PC-3 (cell line): ENCODE results near the gene SLC30A7. TPM values are rescaled to one million over a fixed set of nuclear protein-coding genes. Genes with fewer than 3 reads are reported as not detected.

Experiments
- ATAC-seq: fragments of 200-7000 bp; cut with Tn5 transposase; 2 replicates; pipeline ENCODE4 v1.9.1; 2020; ENCODE audit warnings: mild to moderate bottlenecking, moderate library complexity
- BruUV-seq: library from RNA; stranded (reverse); fragments of 400-500 nt; replicated peaks from 2 replicates; lab custom pipeline; 2021; lab: Mats Ljungman, UMichigan
- CTCF ChIA-PET: fragments of 300-600 bp; sonication (Branson Sonifier 250); formaldehyde crosslinking; loops from one replicate; lab custom pipeline; 2022; ENCODE audit warnings: antibody characterized with exemption; lab: Charles Lee
- POLR2A ChIA-PET: fragments of 300-600 bp; sonication (Branson Sonifier 250); formaldehyde crosslinking; loops from one replicate; lab custom pipeline; 2022; ENCODE audit warnings: antibody characterized with exemption; ENCODE audit not compliant: unreplicated experiment; lab: Charles Lee
- DNase-seq: peaks from one replicate; pipeline ENCODE4 v3.0.0-alpha.2; 2015
- H2AFZ ChIP-seq: fragments of 300-600 bp; sonication (generic); 2 replicates; pipeline ENCODE4 v1.6.0; 2016; ENCODE audit warnings: antibody characterized with exemption, low read length
- H3F3A ChIP-seq: fragments of 300-600 bp; sonication (generic); one replicate; pipeline ENCODE4 v1.6.0; 2017; ENCODE audit warnings: antibody characterized with exemption, low read length, control low read depth, mild to moderate bottlenecking; ENCODE audit not compliant: unreplicated experiment
- H3K27ac ChIP-seq: fragments of 300-600 bp; sonication (generic); 2 replicates; pipeline ENCODE4 v1.5.1; 2016; ENCODE audit warnings: mild to moderate bottlenecking, low read length
- H3K27me3 ChIP-seq: fragments of 300-600 bp; sonication (generic); 2 replicates; pipeline ENCODE4 v1.6.1; 2016; ENCODE audit warnings: low read length, mixed read lengths
- H3K36me3 ChIP-seq: fragments of 300-600 bp; sonication (generic); 2 replicates; pipeline ENCODE4 v1.6.1; 2016; ENCODE audit warnings: low read depth, mixed run types, low read length, mixed read lengths
- H3K4me1 ChIP-seq: fragments of 300-600 bp; sonication (generic); 2 replicates; pipeline ENCODE4 v1.5.1; 2016; ENCODE audit warnings: low read length; ENCODE audit not compliant: insufficient read depth
- H3K4me2 ChIP-seq: fragments of 300-600 bp; sonication (generic); 2 replicates; pipeline ENCODE4 v1.6.0; 2016; ENCODE audit warnings: low read length
- H3K4me3 ChIP-seq: fragments of 300-600 bp; sonication (generic); 2 replicates; pipeline ENCODE4 v1.5.1; 2016; ENCODE audit warnings: mild to moderate bottlenecking, low read length, mixed read lengths
- H3K79me2 ChIP-seq: fragments of 300-600 bp; sonication (generic); 2 replicates; pipeline ENCODE4 v1.6.1; 2017; ENCODE audit warnings: low read length, mixed read lengths
- H3K9ac ChIP-seq: fragments of 300-600 bp; sonication (generic); 2 replicates; pipeline ENCODE4 v1.6.0; 2016; ENCODE audit warnings: mild to moderate bottlenecking, low read length
- H3K9me2 ChIP-seq: fragments of 300-600 bp; sonication (generic); replicated peaks from 2 replicates; pipeline ENCODE4 v1.6.1; 2016; ENCODE audit warnings: mixed run types, low read length, mixed read lengths
- H3K9me3 ChIP-seq: fragments of 300-600 bp; sonication (generic); 2 replicates; pipeline ENCODE4 v1.6.1; 2016; ENCODE audit warnings: low read length, mixed read lengths
- H4K20me1 ChIP-seq: fragments of 300-600 bp; sonication (generic); 2 replicates; pipeline ENCODE4 v1.6.1; 2016; ENCODE audit warnings: low read length, mixed read lengths
- CTCF ChIP-seq: fragments of 300-600 bp; sonication (generic); conservative IDR thresholded peaks from 2 replicates; pipeline ENCODE4 v1.5.1; 2017; ENCODE audit warnings: antibody characterized with exemption, low read depth, mild to moderate bottlenecking, low read length
- EZH2 ChIP-seq: fragments of 300-600 bp; sonication (generic); IDR thresholded peaks from one replicate; pipeline ENCODE4 v1.6.1; 2017; ENCODE audit warnings: antibody characterized with exemption, mild to moderate bottlenecking, low read length; ENCODE audit not compliant: unreplicated experiment
- EZH2phosphoT487 ChIP-seq: fragments of 300-600 bp; sonication (generic); IDR thresholded peaks from 2 replicates; pipeline ENCODE4 v1.6.1; 2018; ENCODE audit warnings: mild to moderate bottlenecking, antibody characterized with exemption, low read length, borderline replicate concordance
- intact Hi-C: fragments of 100-400 bp; cut with micrococcal nuclease; formaldehyde crosslinking; loops from 2 replicates; pipeline ENCODE4 v1.9.0; 2023
- total RNA-seq: library from RNA; depleted of rRNA; stranded (reverse); fragments of >200 nt; gene quantifications from 2 replicates; pipeline ENCODE4 v1.2.3, GENCODE V29; 2014

Gene SLC30A7
- total RNA-seq, 1 experiment from 2014 or later: 24.0 TPM

- Histone ChIP-seq H3K36me3 (peaks cover 17% of the 10 kb centered on the region), H3F3A (peaks cover 9% of the 10 kb centered on the region), H3K9me2 (no peaks in the 10 kb centered on the region), H3K9ac (no peak overlapping the region), H3K27me3 (no peaks in the 10 kb centered on the region), H3K79me2 (0 out of 2 replicates have a peak, but pooled peaks cover 3% of the 10 kb centered on the region), H3K27ac (no peak overlapping the region), H3K9me3 (no peaks in the 10 kb centered on the region), H4K20me1 (peaks cover 8% of the 10 kb centered on the region; the same call in 1 of the 2 replicates), H3K4me3 (no peak overlapping the region), H2AFZ (no peak overlapping the region), H3K4me2 (no peak overlapping the region), H3K4me1 (peaks cover 18% of the 10 kb centered on the region)
- ChIA-PET POLR2A (no interaction called here), CTCF (no interaction called here)
- intact Hi-C loops: no loop called here
- ATAC-seq: no peak
- BruUV-seq: no TSS peak
- no peak for TF ChIP-seq EZH2phosphoT487
- no peak for TF ChIP-seq CTCF
- no peak for TF ChIP-seq EZH2
- no peak for DNase-seq
These were observed 58.3 kb downstream of the SLC30A7 start for GRCh38 chr1:100953960-100954730.

- H3K9me3 ChIP-seq: no peaks in the 10 kb centered on the region
- no TSS peak for BruUV-seq
- H3K79me2 ChIP-seq: 0 out of 2 replicates have a peak, but pooled peaks cover 3% of the 10 kb centered on the region
- H2AFZ ChIP-seq: no peak overlapping the region
- TF ChIP-seq EZH2 (no peak), EZH2phosphoT487 (no peak), CTCF (no peak)
- peaks cover 8% of the 10 kb centered on the region; the same call in 1 of the 2 replicates for H4K20me1 ChIP-seq
- H3K27ac ChIP-seq: peak overlapping the region; percentile 20
- peak; percentile 66 for DNase-seq
- intact Hi-C loops: loop anchor here (1.0 kb wide), 1 partner anchor 333 kb away; no protein-coding TSS in a partner anchor
- POLR2A ChIA-PET: no interaction called here
- H3K9me2 ChIP-seq: no peaks in the 10 kb centered on the region
- H3K4me3 ChIP-seq: no peak overlapping the region
- ATAC-seq: peak; percentile 81
- H3K36me3 ChIP-seq: peaks cover 17% of the 10 kb centered on the region
- H3K27me3 ChIP-seq: no peaks in the 10 kb centered on the region
- CTCF ChIA-PET: no interaction called here
- H3K4me1 ChIP-seq: peaks cover 11% of the 10 kb centered on the region
- H3K9ac ChIP-seq: no peak overlapping the region
- peak overlapping the region; percentile 29; the same call in 1 of the 2 replicates for H3K4me2 ChIP-seq
- H3F3A ChIP-seq: peaks cover 9% of the 10 kb centered on the region
These were observed 59.4 kb downstream of the SLC30A7 start for GRCh38 chr1:100955322-100955721.

- Histone ChIP-seq H3F3A (peaks cover 9% of the 10 kb centered on the region), H3K79me2 (0 out of 2 replicates have a peak, but pooled peaks cover 3% of the 10 kb centered on the region), H3K27ac (no peak overlapping the region), H3K27me3 (no peaks in the 10 kb centered on the region), H3K9me2 (no peaks in the 10 kb centered on the region), H3K9me3 (no peaks in the 10 kb centered on the region), H3K9ac (no peak overlapping the region), H4K20me1 (peaks cover 5% of the 10 kb centered on the region; the same call in 1 of the 2 replicates), H3K36me3 (peaks cover 12% of the 10 kb centered on the region; the same call in 1 of the 2 replicates), H2AFZ (no peak overlapping the region), H3K4me1 (peaks cover 11% of the 10 kb centered on the region), H3K4me3 (no peak overlapping the region), H3K4me2 (no peak overlapping the region)
- ChIA-PET POLR2A (no interaction called here), CTCF (no interaction called here)
- intact Hi-C loops: no loop called here
- TF ChIP-seq CTCF: no peak
- TF ChIP-seq EZH2phosphoT487: no peak
- no peak for TF ChIP-seq EZH2
- no TSS peak for BruUV-seq
- ATAC-seq: peak; percentile 37; the same call in 1 of the 2 replicates
- peak; percentile 22 for DNase-seq
These were observed 63.7 kb downstream of the SLC30A7 start for GRCh38 chr1:100959502-100960060.
